H1 (cell line): ENCODE data around the gene TMED8. TPM values are rescaled to one million over a fixed set of nuclear protein-coding genes. Genes with fewer than 3 reads are reported as not detected.

ENCODE experiments used
- CTCF ChIA-PET: fragments of 300-600 bp; sonication (Branson Sonifier 250); formaldehyde crosslinking; loops from one replicate; lab custom pipeline; 2021; ENCODE audit not compliant: partially characterized antibody; lab: Charles Lee
- POLR2A ChIA-PET: fragments of 300-600 bp; sonication (Branson Sonifier 250); formaldehyde crosslinking; loops from one replicate; lab custom pipeline; 2021; ENCODE audit warnings: inconsistent platforms; ENCODE audit not compliant: partially characterized antibody; lab: Charles Lee
- DNase-seq, 2 experiments: peaks; one replicate each; pipeline versions ENCODE4 v3.0.0 to v3.0.0-alpha.2; 2010 to 2022; ENCODE audit warnings: low spot score in 2 of 2, low read depth in 1 of 2, mixed read lengths in 1 of 2
- FAIRE-seq: peaks from 2 replicates; lab custom pipeline; 2011; peaks lifted over from hg19 to GRCh38; lab: Jason Lieb, UNC
- H2AFZ ChIP-seq: 2 replicates; pipeline ENCODE4 v1.8.1; 2012; ENCODE audit warnings: low read length, inconsistent platforms
- H2AK5ac ChIP-seq: 2 replicates; pipeline ENCODE4 v1.6.1; 2013; ENCODE audit warnings: low read depth, low read length
- H2BK120ac ChIP-seq: replicated peaks from 2 replicates; pipeline ENCODE3; 2013; ENCODE audit warnings: low read depth, low read length, inconsistent platforms
- H2BK12ac ChIP-seq: 2 replicates; pipeline ENCODE4 v1.6.1; 2013; ENCODE audit warnings: low read depth, low read length
- H2BK15ac ChIP-seq: 2 replicates; pipeline ENCODE4 v1.6.1; 2013; ENCODE audit warnings: low read length
- H2BK20ac ChIP-seq: 2 replicates; pipeline ENCODE4 v1.6.1; 2013; ENCODE audit warnings: low read length
- H2BK5ac ChIP-seq: 2 replicates; pipeline ENCODE4 v1.6.1; 2013; ENCODE audit warnings: low read depth, low read length
- H3K14ac ChIP-seq: 2 replicates; pipeline ENCODE4 v1.6.1; 2013; ENCODE audit warnings: inconsistent platforms; ENCODE audit not compliant: insufficient read length
- H3K18ac ChIP-seq: 2 replicates; pipeline ENCODE4 v1.6.1; 2013; ENCODE audit warnings: low read length; ENCODE audit errors: extremely low read depth
- H3K23ac ChIP-seq: 2 replicates; pipeline ENCODE4 v1.6.1; 2013; ENCODE audit warnings: inconsistent platforms; ENCODE audit not compliant: insufficient read length
- H3K23me2 ChIP-seq: 2 replicates; pipeline ENCODE4 v1.6.1; 2013; ENCODE audit warnings: low read depth, low read length
- H3K27ac ChIP-seq: 2 replicates; pipeline ENCODE4 v1.6.1; 2011; ENCODE audit warnings: low read depth, low read length, inconsistent platforms
- H3K27me3 ChIP-seq, 4 experiments: replicated peaks in 1 of 4; 1 replicate in 1 of 4; 2 replicates in 3 of 4; pipeline versions ENCODE4 v1.6.1 to v1.8.1; 2011 to 2013; ENCODE audit warnings: low read length in 3 of 4, mild to moderate bottlenecking in 3 of 4, inconsistent platforms in 2 of 4, mixed read lengths in 2 of 4, moderate library complexity in 1 of 4; ENCODE audit not compliant: control insufficient read depth in 3 of 4, insufficient read depth in 3 of 4; ENCODE audit errors: extremely low read depth in 1 of 4
- H3K36me3 ChIP-seq, 4 experiments: 2 replicates each; pipeline versions ENCODE4 v1.6.1 to v1.8.1; 2011 to 2013; ENCODE audit warnings: mild to moderate bottlenecking in 4 of 4, low read length in 3 of 4, moderate library complexity in 2 of 4, control low read depth in 1 of 4, inconsistent platforms in 1 of 4; ENCODE audit not compliant: insufficient read depth in 4 of 4, control insufficient read depth in 2 of 4
- H3K4ac ChIP-seq: replicated peaks from 2 replicates; pipeline ENCODE3; 2013; ENCODE audit warnings: low read length, low read depth, mixed read lengths, inconsistent platforms; ENCODE audit not compliant: insufficient read length
- H3K4me1 ChIP-seq, 4 experiments: replicated peaks in 1 of 4; 1 replicate in 1 of 4; 2 replicates in 3 of 4; pipeline versions ENCODE4 v1.6.1 to v1.8.1; 2011 to 2013; ENCODE audit warnings: low read length in 3 of 4, inconsistent platforms in 2 of 4, mixed read lengths in 1 of 4; ENCODE audit not compliant: insufficient read depth in 4 of 4, control insufficient read depth in 3 of 4
- H3K4me2 ChIP-seq, 2 experiments: 2 replicates each; pipeline versions ENCODE4 v1.6.1 to v1.8.1; 2011 to 2013; ENCODE audit warnings: low read depth in 2 of 2, low read length in 2 of 2, control low read depth in 1 of 2, inconsistent platforms in 1 of 2, mild to moderate bottlenecking in 1 of 2; ENCODE audit not compliant: insufficient read depth in 1 of 2
- H3K4me3 ChIP-seq, 4 experiments: fragments of 200-600, 300-600 bp in 1 of 4; sonication (generic), shearing (Covaris generic), sonication (Bioruptor Twin) in 1 of 4; 2 replicates each; pipeline versions ENCODE4 v1.5.1 to v1.8.1; 2011 to 2016; ENCODE audit warnings: low read length in 4 of 4, low read depth in 3 of 4, control low read depth in 2 of 4, inconsistent platforms in 2 of 4, mild to moderate bottlenecking in 2 of 4, mixed read lengths in 1 of 4, moderate library complexity in 1 of 4; ENCODE audit not compliant: insufficient read depth in 2 of 4; ENCODE audit errors: extremely low read depth in 1 of 4
- H3K56ac ChIP-seq: replicated peaks from 2 replicates; pipeline ENCODE3; 2013; ENCODE audit warnings: low read depth, mild to moderate bottlenecking, mixed read lengths, low read length, inconsistent platforms; ENCODE audit not compliant: insufficient read length
- H3K79me1 ChIP-seq: 2 replicates; pipeline ENCODE4 v1.6.1; 2013; ENCODE audit warnings: low read depth, low read length, control low read depth
- H3K79me2 ChIP-seq, 2 experiments: 2 replicates each; pipeline versions ENCODE4 v1.6.1 to v1.8.1; 2012 to 2013; ENCODE audit warnings: low read length in 2 of 2, mild to moderate bottlenecking in 2 of 2, inconsistent platforms in 1 of 2; ENCODE audit not compliant: insufficient read depth in 2 of 2, control insufficient read depth in 1 of 2
- H3K9ac ChIP-seq, 4 experiments: replicated peaks in 1 of 4; 1 replicate in 1 of 4; 2 replicates in 3 of 4; pipeline versions ENCODE4 v1.6.1 to v1.8.1; 2011 to 2013; ENCODE audit warnings: low read depth in 3 of 4, low read length in 3 of 4, control low read depth in 2 of 4, mild to moderate bottlenecking in 2 of 4, moderate library complexity in 2 of 4, inconsistent platforms in 1 of 4; ENCODE audit errors: extremely low read depth in 1 of 4
- H3K9me3 ChIP-seq, 2 experiments: 2 replicates each; pipeline versions ENCODE4 v1.6.1 to v1.8.1; 2012 to 2013; ENCODE audit warnings: mild to moderate bottlenecking in 2 of 2, moderate library complexity in 2 of 2, control low read depth in 1 of 2, inconsistent platforms in 1 of 2, low read depth in 1 of 2, low read length in 1 of 2, mixed read lengths in 1 of 2; ENCODE audit not compliant: insufficient read depth in 2 of 2
- H4K20me1 ChIP-seq, 2 experiments: replicated peaks in 1 of 2; 2 replicates each; pipeline versions ENCODE3 to v1.8.1; 2011 to 2013; ENCODE audit warnings: inconsistent platforms in 2 of 2, low read length in 2 of 2, mild to moderate bottlenecking in 1 of 2; ENCODE audit not compliant: insufficient read depth in 2 of 2, control insufficient read depth in 1 of 2
- H4K5ac ChIP-seq: 2 replicates; pipeline ENCODE4 v1.6.1; 2013; ENCODE audit warnings: low read length, low read depth, mixed read lengths, inconsistent platforms; ENCODE audit not compliant: insufficient read length
- H4K8ac ChIP-seq: 2 replicates; pipeline ENCODE4 v1.8.0; 2013; ENCODE audit warnings: mild to moderate bottlenecking, moderate library complexity, low read length, inconsistent platforms; ENCODE audit not compliant: insufficient read depth; ENCODE audit errors: extremely low read depth
- H4K91ac ChIP-seq: replicated peaks from 2 replicates; pipeline ENCODE3; 2013; ENCODE audit warnings: low read length, mixed read lengths, inconsistent platforms; ENCODE audit not compliant: insufficient read length
- ATF3 ChIP-seq: IDR thresholded peaks from 2 replicates; pipeline ENCODE4 v1.6.1; 2011; ENCODE audit warnings: low read depth, mild to moderate bottlenecking, low read length; ENCODE audit not compliant: insufficient read depth
- CHD1 ChIP-seq: IDR thresholded peaks from 2 replicates; pipeline ENCODE4 v1.6.1; 2012; ENCODE audit warnings: low read depth, low read length, improper control_type of control experiment
- CTCF ChIP-seq, 3 experiments: IDR thresholded peaks; 1 replicate in 2 of 3; 2 replicates in 1 of 3; pipeline versions ENCODE4 v1.5.1 to v1.6.1; 2011; ENCODE audit warnings: low read length in 3 of 3, mild to moderate bottlenecking in 3 of 3, inconsistent platforms in 2 of 3, low read depth in 1 of 3, moderate library complexity in 1 of 3; ENCODE audit not compliant: insufficient read depth in 1 of 3; ENCODE audit errors: control extremely low read depth in 1 of 3
- HDAC2 ChIP-seq, 2 experiments: fragments of 300-600 bp in 1 of 2; sonication (generic) in 1 of 2; IDR thresholded peaks; 2 replicates each; pipeline ENCODE4 v1.6.1; 2011 to 2012; ENCODE audit warnings: low read depth in 2 of 2, low read length in 2 of 2, mild to moderate bottlenecking in 2 of 2, moderate library complexity in 2 of 2, borderline replicate concordance in 1 of 2, inconsistent platforms in 1 of 2
- KDM4A ChIP-seq: IDR thresholded peaks from one replicate; pipeline ENCODE4 v1.7.1; 2012; ENCODE audit warnings: low read depth, mild to moderate bottlenecking, moderate library complexity, low read length, inconsistent platforms; ENCODE audit not compliant: severe bottlenecking
- NANOG ChIP-seq: IDR thresholded peaks from 2 replicates; pipeline ENCODE4 v1.6.1; 2011; ENCODE audit warnings: low read length, low read depth, mild to moderate bottlenecking, inconsistent platforms; ENCODE audit not compliant: insufficient read depth, poor library complexity, severe bottlenecking
- RBBP5 ChIP-seq: IDR thresholded peaks from 2 replicates; pipeline ENCODE4 v1.7.1; 2012; ENCODE audit warnings: low read depth, mild to moderate bottlenecking, inconsistent platforms, low read length, moderate library complexity, borderline replicate concordance
- RFX5 ChIP-seq: IDR thresholded peaks from 2 replicates; pipeline ENCODE4 v1.6.1; 2011; ENCODE audit warnings: low read depth, low read length, improper control_type of control experiment, borderline replicate concordance
- SIRT6 ChIP-seq: IDR thresholded peaks from one replicate; pipeline ENCODE4 v1.7.1; 2012; ENCODE audit warnings: low read length, inconsistent platforms
- SP1 ChIP-seq: IDR thresholded peaks from 2 replicates; pipeline ENCODE4 v1.6.1; 2011; ENCODE audit warnings: low read depth, low read length
- WGBS, 2 experiments: shearing (Covaris generic) in 1 of 2; methylation state at CpG; one replicate each; pipeline versions ENCODE4 v1.1.6 to v1.1.7; 2013 to 2015; ENCODE audit warnings: low lambda C conversion rate in 2 of 2, mixed read lengths in 2 of 2, inconsistent platforms in 1 of 2, low coverage in 1 of 2, missing lambda C conversion rate in 1 of 2; ENCODE audit not compliant: insufficient replicate concordance in 2 of 2, insufficient coverage in 1 of 2, insufficient read length in 1 of 2; ENCODE audit errors: extremely low coverage in 1 of 2, missing lambda C conversion rate in 1 of 2; 5-methylcytosine and 5-hydroxymethylcytosine counted together
- polyA plus RNA-seq, 7 experiments: library from polyadenylated mRNA; depleted of rRNA in 3 of 7; stranded (reverse) in 5 of 7; unstranded in 2 of 7; fragments of >200 nt in 5 of 7; fragments of 200-250 nt in 2 of 7; gene quantifications; 1 replicate in 5 of 7; 2 replicates in 1 of 7; 4 replicates in 1 of 7; pipeline versions ENCODE4 v1.2.1 to v1.2.3, GENCODE V29; 2011 to 2013; ENCODE audit warnings: missing spikeins in 2 of 7, mixed read lengths in 2 of 7
- total RNA-seq: library from RNA; stranded (reverse); fragmentation: NEBNext Ultra II Directional; extraction: Animal tissue kit (Norgen Biotek cat#: 25700); gene quantifications from 2 replicates; pipeline ENCODE4 v1.2.1, GENCODE V29; 2021

The TMED8 gene
- total and polyA plus RNA-seq, 2 of the 8 experiments (the other 6 are each of a cell fraction or from before 2014, with no cell fraction given) = 5.5 to 13.4 TPM

- 84% methylated on average over 4 of the region's 4 CpGs; no CpG with 5 or more reads in 1 of the 2 experiments for whole genome bisulfite sequencing, 2 experiments
- no peak overlapping the region for H3K4ac ChIP-seq
- POLR2A ChIA-PET = interaction anchor here (1.0 kb wide), 1 partner anchor 59 kb away, joined by 3 read pairs; no protein-coding TSS in a partner anchor
- no peak overlapping the region for H3K14ac ChIP-seq
- FAIRE-seq (no peak), DNase-seq (no peak)
- no peak overlapping the region for H3K23ac ChIP-seq
- H3K27ac ChIP-seq = no peak overlapping the region
- CTCF ChIA-PET = no interaction called here
- H3K9ac ChIP-seq = no peak overlapping the region
- no peak overlapping the region for H2BK12ac ChIP-seq
- H2AFZ ChIP-seq = no peak overlapping the region
- H3K36me3 ChIP-seq = no peaks in the 10 kb centered on the region
- no peak overlapping the region for H3K4me3 ChIP-seq
- H4K91ac ChIP-seq = no peak overlapping the region
- H3K4me2 ChIP-seq = no peak overlapping the region
- H4K20me1 ChIP-seq = no peaks in the 10 kb centered on the region
- no peaks in the 10 kb centered on the region for H3K9me3 ChIP-seq
- no peak overlapping the region for H2BK20ac ChIP-seq
- H3K27me3 ChIP-seq = no peaks in the 10 kb centered on the region
- no peak overlapping the region for H4K8ac ChIP-seq
- H3K4me1 ChIP-seq = peaks cover 0 to 5% (median 2%) of the 10 kb centered on the region in 4 experiments; a peak in 3 of 7 replicates
- H2AK5ac ChIP-seq = no peak overlapping the region
- H2BK5ac ChIP-seq = no peak overlapping the region
- H2BK15ac ChIP-seq = no peak overlapping the region
- H2BK120ac ChIP-seq = no peak overlapping the region
- H3K56ac ChIP-seq = no peak overlapping the region
- no peak overlapping the region for H4K5ac ChIP-seq
- peaks cover 0 to 2% of the 10 kb centered on the region in 2 experiments; a peak in 1 of 4 replicates for H3K79me2 ChIP-seq
- no peak overlapping the region for H3K18ac ChIP-seq
- H3K79me1 ChIP-seq = no peaks in the 10 kb centered on the region; the same call in 1 of the 2 replicates
- peaks cover 1% of the 10 kb centered on the region for H3K23me2 ChIP-seq
- TF ChIP-seq SIRT6 (no peak), CHD1 (no peak), KDM4A (no peak), NANOG (no peak), HDAC2 (IDR thresholded peaks at IDR 0.05; ENCODE audit: borderline replicate concordance in 1 of 2, low read depth in 2 of 2, low read length in 2 of 2) (no peak), SP1 (no peak), ATF3 (no peak), RFX5 (no peak), RBBP5 (no peak), CTCF (IDR thresholded peaks at IDR 0.05; ENCODE audit: control extremely low read depth in 1 of 3, insufficient read depth in 1 of 3, low read depth in 1 of 3, low read length in 3 of 3) (no peak)
These were observed 4.5 kb downstream of the TMED8 start for GRCh38 chr14:77372304-77372841.
